SJSA1 (cell line): ENCODE data around the gene PLPPR3. TPM values are rescaled to one million over a fixed set of nuclear protein-coding genes. Genes with fewer than 3 reads are reported as not detected.

ENCODE experiments used
- DNase-seq, 2 experiments: peaks; one replicate each; pipeline ENCODE4 v3.0.0-alpha.2; 2015 to 2020; ENCODE audit warnings: low spot score in 2 of 2, low read depth in 1 of 2
- H3K27ac ChIP-seq: fragments of 250-450 bp; sonication (Bioruptor Pico); 2 replicates; pipeline ENCODE4 v1.5.1; 2020; ENCODE audit warnings: mild to moderate bottlenecking, moderate library complexity
- H3K27me3 ChIP-seq: fragments of 250-450 bp; sonication (Bioruptor Pico); replicated peaks from 2 replicates; pipeline ENCODE4 v1.5.1; 2020; ENCODE audit warnings: mild to moderate bottlenecking, moderate library complexity
- H3K36me3 ChIP-seq: fragments of 250-450 bp; sonication (Bioruptor Pico); 2 replicates; pipeline ENCODE4 v1.5.1; 2020; ENCODE audit warnings: mild to moderate bottlenecking
- H3K4me1 ChIP-seq: fragments of 250-450 bp; sonication (Bioruptor Pico); replicated peaks from 2 replicates; pipeline ENCODE4 v1.6.1; 2021; ENCODE audit warnings: mild to moderate bottlenecking
- H3K4me3 ChIP-seq: fragments of 250-450 bp; sonication (Bioruptor Pico); 2 replicates; pipeline ENCODE4 v1.5.1; 2020; ENCODE audit warnings: mild to moderate bottlenecking
- H3K9me3 ChIP-seq: fragments of 250-450 bp; sonication (Bioruptor Pico); replicated peaks from 2 replicates; pipeline ENCODE4 v1.5.1; 2020; ENCODE audit warnings: mild to moderate bottlenecking
- total RNA-seq: library from RNA; depleted of rRNA; stranded (reverse); fragments of >200 nt; shearing (Covaris generic); gene quantifications from 2 replicates; pipeline ENCODE4 v1.2.3, GENCODE V29; 2014; rRNA removed

Gene PLPPR3
- 1.1 and 2.3 TPM in 2 replicates for total RNA-seq

GRCh38 chr19:821825-822503 is at the start of gene PLPPR3:
Gene PLPPR3, minus strand, starts transcription at chr19:821955. Its CDS starts 396 bp downstream, at chr19:821559.
- no peaks in the 10 kb centered on the region for H3K36me3 ChIP-seq
- no peak within 1 kb of the TSS for H3K27ac ChIP-seq
- H3K27me3 ChIP-seq, result 0 out of 2 replicates have a peak, but pooled peaks cover 2% of the 10 kb centered on the region
- peak within 1 kb of the TSS; percentile 15; the same call in 1 of the 2 replicates for H3K4me3 ChIP-seq
- H3K4me1 ChIP-seq, result peaks cover 11% of the 10 kb centered on the region
- no peaks in the 10 kb centered on the region for H3K9me3 ChIP-seq
- DNase-seq, result no peak

- Histone ChIP-seq H3K36me3 (peaks cover 58% of the 10 kb centered on the region), H3K27me3 (no peaks in the 10 kb centered on the region), H3K9me3 (no peaks in the 10 kb centered on the region), H3K27ac (no peak overlapping the region), H3K4me1 (peaks cover 25% of the 10 kb centered on the region), H3K4me3 (no peak overlapping the region)
- no peak for DNase-seq
Observed at GRCh38 chr19:870963-871401, 49.2 kb upstream of the PLPPR3 start.

- no peak overlapping the region for H3K4me3 ChIP-seq
- H3K27ac ChIP-seq, result peak overlapping the region; percentile 73
- H3K36me3 ChIP-seq, result peaks cover 52% of the 10 kb centered on the region
- no peak for DNase-seq
- peaks cover 25% of the 10 kb centered on the region for H3K4me1 ChIP-seq
- H3K9me3 ChIP-seq, result no peaks in the 10 kb centered on the region
- no peaks in the 10 kb centered on the region for H3K27me3 ChIP-seq
Observed at GRCh38 chr19:870314-870713, 48.6 kb upstream of the PLPPR3 start.

GRCh38 chr19:869245-870177 is 47.8 kb upstream of the PLPPR3 start:
- Histone ChIP-seq H3K4me1 (peaks cover 25% of the 10 kb centered on the region), H3K36me3 (peaks cover 45% of the 10 kb centered on the region), H3K9me3 (no peaks in the 10 kb centered on the region), H3K27ac (peak overlapping the region; percentile 81), H3K4me3 (no peak overlapping the region), H3K27me3 (no peaks in the 10 kb centered on the region)
- peak; percentile 97 to 98 for DNase-seq

GRCh38 chr19:868458-869244 is 46.9 kb upstream of the PLPPR3 start:
- Histone ChIP-seq H3K9me3 (no peaks in the 10 kb centered on the region), H3K27me3 (no peaks in the 10 kb centered on the region), H3K36me3 (peaks cover 41% of the 10 kb centered on the region), H3K27ac (peak overlapping the region; percentile 81), H3K4me3 (no peak overlapping the region), H3K4me1 (peaks cover 31% of the 10 kb centered on the region)
- DNase-seq, result no peak

GRCh38 chr19:867855-868457 is 46.2 kb upstream of the PLPPR3 start:
- H3K27ac ChIP-seq, result no peak overlapping the region

GRCh38 chr19:867301-867793 is 45.6 kb upstream of the PLPPR3 start:
- Histone ChIP-seq H3K36me3 (peaks cover 37% of the 10 kb centered on the region), H3K4me3 (no peak overlapping the region), H3K27me3 (no peaks in the 10 kb centered on the region), H3K27ac (no peak overlapping the region), H3K9me3 (no peaks in the 10 kb centered on the region), H3K4me1 (peaks cover 39% of the 10 kb centered on the region)
- DNase-seq, result no peak

More at GRCh38 chr19:867855-868457, 46.2 kb upstream of the PLPPR3 start:
- Histone ChIP-seq H3K4me1 (peaks cover 38% of the 10 kb centered on the region), H3K9me3 (no peaks in the 10 kb centered on the region), H3K4me3 (no peak overlapping the region), H3K27me3 (no peaks in the 10 kb centered on the region), H3K36me3 (peaks cover 37% of the 10 kb centered on the region)
- no peak for DNase-seq

GRCh38 chr19:866769-867300 is 45.1 kb upstream of the PLPPR3 start:
- Histone ChIP-seq H3K4me3 (no peak overlapping the region), H3K36me3 (peaks cover 34% of the 10 kb centered on the region), H3K27me3 (no peaks in the 10 kb centered on the region), H3K27ac (no peak overlapping the region), H3K9me3 (no peaks in the 10 kb centered on the region), H3K4me1 (peaks cover 39% of the 10 kb centered on the region)
- DNase-seq, result no peak

GRCh38 chr19:863315-863620 is 41.5 kb upstream of the PLPPR3 start:
- H3K36me3 ChIP-seq, result peaks cover 11% of the 10 kb centered on the region
- no peaks in the 10 kb centered on the region; the same call in 1 of the 2 replicates for H3K9me3 ChIP-seq
- peaks cover 21% of the 10 kb centered on the region for H3K4me1 ChIP-seq
- H3K27me3 ChIP-seq, result peaks cover 3% of the 10 kb centered on the region
- no peak for DNase-seq
- H3K4me3 ChIP-seq, result no peak overlapping the region
- no peak overlapping the region for H3K27ac ChIP-seq

- H3K4me3 ChIP-seq, result no peak overlapping the region
- peaks cover 6% of the 10 kb centered on the region for H3K36me3 ChIP-seq
- no peak for DNase-seq
- H3K9me3 ChIP-seq, result no peaks in the 10 kb centered on the region; the same call in 1 of the 2 replicates
- peaks cover 3% of the 10 kb centered on the region for H3K27me3 ChIP-seq
- no peak overlapping the region for H3K27ac ChIP-seq
- H3K4me1 ChIP-seq, result peaks cover 21% of the 10 kb centered on the region
Observed at GRCh38 chr19:862581-863314, 41.0 kb upstream of the PLPPR3 start.

- Histone ChIP-seq H3K27ac (no peak overlapping the region), H3K4me3 (no peak overlapping the region), H3K36me3 (no peaks in the 10 kb centered on the region; the same call in 1 of the 2 replicates), H3K27me3 (peaks cover 3% of the 10 kb centered on the region), H3K4me1 (peaks cover 21% of the 10 kb centered on the region), H3K9me3 (no peaks in the 10 kb centered on the region; the same call in 1 of the 2 replicates)
- no peak for DNase-seq
Observed at GRCh38 chr19:861756-862580, 40.2 kb upstream of the PLPPR3 start.
